Measurements from ENCODE around the gene EXOC2.

Gene EXOC2, protein sequence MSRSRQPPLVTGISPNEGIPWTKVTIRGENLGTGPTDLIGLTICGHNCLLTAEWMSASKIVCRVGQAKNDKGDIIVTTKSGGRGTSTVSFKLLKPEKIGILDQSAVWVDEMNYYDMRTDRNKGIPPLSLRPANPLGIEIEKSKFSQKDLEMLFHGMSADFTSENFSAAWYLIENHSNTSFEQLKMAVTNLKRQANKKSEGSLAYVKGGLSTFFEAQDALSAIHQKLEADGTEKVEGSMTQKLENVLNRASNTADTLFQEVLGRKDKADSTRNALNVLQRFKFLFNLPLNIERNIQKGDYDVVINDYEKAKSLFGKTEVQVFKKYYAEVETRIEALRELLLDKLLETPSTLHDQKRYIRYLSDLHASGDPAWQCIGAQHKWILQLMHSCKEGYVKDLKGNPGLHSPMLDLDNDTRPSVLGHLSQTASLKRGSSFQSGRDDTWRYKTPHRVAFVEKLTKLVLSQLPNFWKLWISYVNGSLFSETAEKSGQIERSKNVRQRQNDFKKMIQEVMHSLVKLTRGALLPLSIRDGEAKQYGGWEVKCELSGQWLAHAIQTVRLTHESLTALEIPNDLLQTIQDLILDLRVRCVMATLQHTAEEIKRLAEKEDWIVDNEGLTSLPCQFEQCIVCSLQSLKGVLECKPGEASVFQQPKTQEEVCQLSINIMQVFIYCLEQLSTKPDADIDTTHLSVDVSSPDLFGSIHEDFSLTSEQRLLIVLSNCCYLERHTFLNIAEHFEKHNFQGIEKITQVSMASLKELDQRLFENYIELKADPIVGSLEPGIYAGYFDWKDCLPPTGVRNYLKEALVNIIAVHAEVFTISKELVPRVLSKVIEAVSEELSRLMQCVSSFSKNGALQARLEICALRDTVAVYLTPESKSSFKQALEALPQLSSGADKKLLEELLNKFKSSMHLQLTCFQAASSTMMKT

DNA sequence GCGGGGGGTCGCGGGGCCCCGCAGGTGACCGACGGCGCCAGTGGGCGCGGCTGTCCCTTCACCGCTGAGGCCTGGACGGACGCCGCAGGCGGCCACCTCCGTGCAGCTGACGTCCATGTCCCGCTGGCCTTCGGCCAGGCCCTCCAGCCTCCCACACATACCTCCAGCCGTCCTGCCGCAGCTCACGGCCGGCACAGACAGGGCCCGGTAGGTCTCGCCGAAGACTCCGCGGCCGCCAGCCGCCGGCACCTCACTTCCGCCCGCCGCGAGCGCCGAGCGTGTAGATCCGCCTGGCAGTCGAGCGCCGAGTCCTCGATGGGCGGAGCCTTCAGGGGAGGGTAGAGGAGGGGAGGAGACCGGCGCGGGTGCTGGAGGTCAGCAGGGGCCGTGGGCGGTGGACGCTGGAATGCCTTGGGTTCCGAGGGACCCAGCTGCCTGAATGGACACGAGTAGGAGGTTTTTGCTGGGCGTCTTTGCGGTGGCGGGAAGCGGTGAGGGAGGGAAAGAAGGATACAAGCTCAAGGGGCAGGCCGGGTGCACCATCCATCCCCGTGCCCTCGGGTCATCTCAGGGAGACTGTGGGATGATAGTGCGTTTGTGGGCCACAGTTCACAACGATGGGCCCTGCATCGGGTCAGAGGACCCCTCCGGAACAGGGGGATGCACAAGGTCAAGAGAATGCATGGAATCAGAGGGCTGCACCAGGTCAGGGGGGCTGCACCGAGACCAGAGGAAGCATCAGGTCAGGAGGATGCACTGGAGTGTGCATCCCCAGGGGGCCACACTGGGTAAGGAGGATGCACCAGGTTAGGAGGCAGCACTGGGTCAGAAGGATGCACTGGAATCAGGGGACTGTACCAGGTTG lies at the start of gene EXOC2:
TSS of gene EXOC2 (minus strand) at position 282 of the 865 bp plus-strand sequence. CDS start 55,321 bp downstream, outside the sequence.
- peak; percentile 75 for DNase-seq

DNA sequence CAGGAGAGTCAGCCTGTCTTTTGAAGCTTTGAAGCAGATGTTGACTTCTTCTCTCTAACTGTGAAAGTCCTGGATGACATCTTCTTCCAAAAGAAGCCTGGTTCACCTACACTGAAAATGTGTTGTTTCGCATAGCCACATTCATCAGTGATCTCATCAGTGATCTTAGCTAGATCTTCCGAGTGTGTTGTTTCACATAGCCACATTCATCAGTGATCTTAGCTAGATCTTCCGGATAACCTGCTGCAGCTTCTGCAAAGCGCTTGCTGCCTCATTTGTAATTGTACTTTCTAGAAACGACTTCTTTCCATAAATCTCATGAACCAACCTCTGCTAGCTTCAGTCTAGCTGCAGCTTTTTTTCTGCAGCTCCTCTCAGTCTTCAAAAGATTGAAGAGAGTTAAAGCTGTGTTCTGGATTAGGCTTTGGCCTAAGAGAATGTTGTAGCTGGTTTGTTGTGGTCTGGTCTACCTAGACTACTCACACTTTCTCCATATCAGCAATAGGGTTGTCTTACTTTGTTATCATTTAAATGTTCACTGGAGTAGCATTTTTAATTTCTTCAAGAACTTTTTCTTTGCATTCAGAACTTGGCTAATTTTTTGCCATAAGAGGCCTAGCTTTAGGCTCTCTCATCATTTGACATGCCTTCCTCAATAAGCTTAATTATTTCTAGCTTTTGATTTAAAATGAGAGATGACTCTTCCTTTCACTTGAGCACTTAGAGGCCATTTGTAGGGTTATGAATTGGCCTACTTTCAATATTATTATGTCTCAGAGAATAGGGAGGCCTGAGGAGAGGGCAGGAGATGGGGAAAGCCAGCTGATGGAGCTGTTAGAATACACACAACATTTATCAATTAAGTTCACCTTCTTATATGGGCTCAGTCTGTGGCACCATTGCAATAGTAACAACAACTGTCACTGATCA lies 48.7 kb upstream of the EXOC2 start:
- no peak for DNase-seq

DNA sequence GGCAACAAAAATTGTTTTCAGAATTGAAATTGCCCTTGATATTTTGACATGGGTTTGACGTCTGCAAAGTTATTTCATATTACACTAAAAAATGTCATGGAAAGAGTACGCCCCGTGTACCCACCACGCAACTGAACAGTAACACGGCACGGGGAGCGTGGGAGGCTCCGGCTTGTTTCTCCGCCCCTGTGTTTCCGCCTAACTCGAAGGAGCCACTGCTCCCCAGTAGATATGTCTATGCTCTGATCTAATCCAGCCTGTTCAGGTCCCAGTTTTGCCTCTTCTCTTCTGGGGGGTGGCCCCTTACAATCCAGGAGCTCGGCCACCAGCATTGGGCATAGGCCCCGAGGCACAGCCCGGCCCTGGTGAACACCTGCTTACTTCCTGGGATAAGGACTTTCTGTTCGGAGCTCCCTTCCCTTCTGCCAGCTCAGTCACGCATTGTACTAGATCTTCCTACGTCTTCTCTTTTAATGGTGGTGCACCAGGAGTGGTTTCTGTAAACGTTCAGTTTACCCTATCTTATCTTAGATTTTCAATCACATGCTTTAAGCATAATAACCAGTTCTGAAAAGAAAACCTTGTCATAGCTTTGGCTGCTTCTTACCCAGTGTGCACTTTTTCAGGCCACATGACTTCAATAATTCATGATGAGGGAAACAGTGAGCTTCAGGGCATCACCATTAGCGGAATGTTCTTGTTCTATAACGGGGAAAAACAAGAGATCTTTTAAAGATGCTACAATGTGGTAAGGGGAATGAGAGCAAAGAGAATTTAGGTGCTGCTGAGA lies 43.9 kb upstream of the EXOC2 start:
- no peak for DNase-seq

DNA sequence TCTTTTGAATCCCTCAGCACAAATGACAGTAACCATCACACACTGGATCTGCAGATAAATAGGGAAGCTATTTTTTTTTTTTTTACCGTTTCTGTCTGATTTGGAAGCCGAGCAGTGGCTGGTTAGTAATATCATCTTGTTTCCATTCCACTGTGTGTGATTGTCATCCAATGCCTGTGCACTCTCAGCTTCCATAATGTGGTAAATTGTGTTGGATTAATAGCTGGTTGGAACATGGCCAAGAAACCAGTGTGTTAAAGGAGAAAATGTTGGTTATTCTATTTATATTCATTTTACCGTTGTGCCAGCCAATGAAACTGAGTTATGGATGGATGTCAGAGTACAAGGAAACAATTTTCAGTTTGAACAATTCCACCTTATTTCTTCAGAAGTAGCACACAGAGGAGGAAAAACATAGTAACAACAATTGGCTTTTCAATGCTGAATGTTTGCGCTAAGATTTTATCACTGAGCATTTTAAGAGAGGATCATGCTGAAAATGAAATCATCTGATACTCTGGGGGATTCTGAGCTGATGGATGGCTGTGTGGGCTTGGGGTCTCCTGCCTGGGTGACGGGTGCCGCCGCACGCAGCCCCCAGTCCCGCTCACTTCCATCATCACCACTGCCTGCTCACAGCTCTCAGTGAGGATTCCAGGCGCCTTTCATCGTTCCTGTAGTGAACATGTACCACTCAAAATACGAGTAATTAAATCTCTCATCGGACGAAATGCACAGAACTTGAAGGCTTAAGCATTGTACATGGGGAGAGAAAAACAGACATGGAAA lies 40.7 kb upstream of the EXOC2 start:
- DNase-seq, result no peak

DNA sequence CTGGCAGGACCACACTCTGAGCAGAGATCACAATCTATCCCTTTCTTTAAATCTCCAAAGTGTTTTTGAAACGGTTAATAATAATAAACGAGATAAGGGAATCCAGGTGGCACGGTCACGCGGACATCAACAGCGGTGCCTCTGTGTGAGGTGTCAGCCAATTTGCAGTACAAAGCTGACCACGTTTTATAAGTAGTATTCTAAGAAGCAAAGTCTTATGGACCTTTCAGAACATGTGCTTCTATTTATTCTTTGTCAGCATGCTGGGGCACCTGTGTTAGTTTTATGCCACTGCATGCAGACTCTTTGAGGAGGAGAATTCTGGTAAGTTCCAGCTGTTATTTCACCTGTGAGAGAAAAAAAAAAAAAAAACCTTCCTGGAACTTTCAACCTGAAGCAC lies 39.0 kb upstream of the EXOC2 start:
- no peak for DNase-seq

DNA sequence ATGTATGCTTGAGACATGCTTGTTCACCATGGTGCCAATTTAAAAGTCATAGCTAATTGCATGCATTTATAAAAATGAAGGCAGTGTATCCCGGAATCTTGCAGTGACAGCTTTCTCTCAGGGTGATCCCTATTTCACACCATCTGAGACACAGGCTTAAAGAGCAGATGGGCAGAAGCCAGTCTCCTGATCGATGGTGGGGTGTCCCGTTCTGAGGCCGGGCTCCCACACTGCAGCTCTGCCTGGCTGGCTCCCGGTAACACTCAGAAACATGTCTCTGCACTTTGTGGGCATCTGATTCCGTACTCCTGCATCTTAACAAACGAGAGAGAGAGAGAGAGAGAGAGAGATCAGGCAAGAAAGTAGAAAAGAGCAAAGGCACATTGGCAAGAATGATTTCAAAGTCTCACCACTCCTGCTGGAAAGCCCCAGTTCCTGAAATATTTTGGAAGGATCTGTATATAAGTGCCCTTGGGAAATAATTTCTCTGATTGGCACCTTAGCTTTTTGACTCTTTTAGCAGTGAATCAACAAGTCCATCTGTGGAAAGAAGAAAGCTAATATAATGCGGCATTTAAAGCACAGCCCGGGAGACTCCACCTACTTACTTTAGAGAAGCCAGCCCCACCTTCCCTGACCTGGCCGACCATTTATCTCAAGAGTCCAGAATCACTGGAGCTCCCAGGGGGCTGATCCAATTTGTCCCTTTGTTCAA lies 36.8 kb upstream of the EXOC2 start:
- DNase-seq, result no peak

DNA sequence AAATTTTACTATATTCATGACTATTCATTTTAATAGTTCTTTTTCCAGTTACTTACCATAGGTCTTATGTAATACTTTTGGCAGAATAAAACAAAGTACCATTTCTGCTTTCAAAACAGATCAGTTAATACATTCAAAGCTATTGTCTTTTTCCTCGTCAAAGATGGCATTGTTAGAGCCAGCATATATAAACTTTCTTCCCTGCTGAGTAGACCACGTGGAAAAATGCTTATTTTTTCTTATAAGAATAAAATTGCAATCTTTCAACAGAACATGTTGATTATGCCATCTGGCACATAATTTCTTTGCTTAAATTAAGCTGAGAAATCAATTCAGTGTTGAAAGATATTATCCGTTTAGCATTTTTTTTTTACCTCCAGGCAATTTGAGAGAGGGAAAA lies 34.9 kb upstream of the EXOC2 start:
- no peak for DNase-seq

DNA sequence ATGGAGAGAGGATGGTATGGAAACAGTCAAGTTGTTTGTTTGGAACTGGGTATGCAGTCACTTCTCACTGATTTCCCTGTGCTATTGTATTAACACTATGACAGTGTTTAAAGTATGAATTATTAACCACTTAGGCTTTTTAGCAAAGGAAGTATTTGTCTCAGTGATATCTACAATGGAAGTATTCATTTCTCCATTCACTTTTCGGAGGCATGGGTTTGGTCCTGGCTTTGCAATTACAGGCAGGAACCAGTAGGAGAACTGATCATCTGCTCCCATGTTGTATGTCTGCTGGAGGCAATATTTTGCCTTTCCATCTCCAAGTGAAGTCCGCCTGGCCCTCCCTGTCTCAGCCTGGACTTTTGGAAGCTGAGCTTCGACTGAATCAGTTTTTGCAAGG lies 30.6 kb upstream of the EXOC2 start:
- no peak for DNase-seq

DNA sequence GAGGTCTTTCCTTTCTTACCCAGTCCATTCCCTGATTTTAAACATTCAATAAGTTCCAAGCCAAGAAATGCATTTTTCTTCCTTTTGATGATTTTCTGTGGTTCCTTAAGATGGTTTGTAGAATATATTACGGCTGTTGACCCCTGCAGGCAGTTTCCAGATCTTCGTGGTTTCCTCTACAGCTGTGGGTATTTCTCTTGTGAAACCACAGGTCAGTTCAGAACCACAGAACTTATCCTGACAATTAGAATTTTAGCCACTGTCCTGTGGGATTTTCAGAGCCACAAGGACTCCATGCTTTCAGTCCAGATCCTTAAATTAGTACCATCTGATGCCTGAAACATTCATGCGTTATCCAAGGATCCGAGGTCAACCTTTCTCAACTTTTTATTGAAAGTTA lies 29.7 kb upstream of the EXOC2 start:
- no peak for DNase-seq

DNA sequence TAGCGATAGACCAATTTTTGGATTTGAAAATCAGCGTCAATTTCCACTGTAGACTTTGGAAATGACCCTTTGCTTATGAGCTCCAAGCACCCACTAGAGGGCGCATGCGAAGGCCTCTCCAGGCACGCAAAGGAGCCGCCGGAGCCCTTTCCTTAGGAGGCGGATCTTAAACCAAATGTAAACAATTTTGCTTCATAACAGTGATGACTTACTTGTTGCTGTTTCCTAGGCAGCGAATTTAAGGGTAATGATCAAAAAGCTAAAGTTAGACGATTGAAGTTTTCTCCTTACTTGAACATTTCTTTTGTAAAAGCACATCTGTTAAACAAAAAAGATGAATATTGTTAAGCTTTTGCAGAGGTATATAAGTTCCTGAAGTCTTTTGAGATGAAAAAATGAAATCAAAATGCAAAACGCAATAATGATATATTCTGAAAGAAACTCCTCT lies 29.2 kb upstream of the EXOC2 start:
- DNase-seq, result peak; percentile 63

DNA sequence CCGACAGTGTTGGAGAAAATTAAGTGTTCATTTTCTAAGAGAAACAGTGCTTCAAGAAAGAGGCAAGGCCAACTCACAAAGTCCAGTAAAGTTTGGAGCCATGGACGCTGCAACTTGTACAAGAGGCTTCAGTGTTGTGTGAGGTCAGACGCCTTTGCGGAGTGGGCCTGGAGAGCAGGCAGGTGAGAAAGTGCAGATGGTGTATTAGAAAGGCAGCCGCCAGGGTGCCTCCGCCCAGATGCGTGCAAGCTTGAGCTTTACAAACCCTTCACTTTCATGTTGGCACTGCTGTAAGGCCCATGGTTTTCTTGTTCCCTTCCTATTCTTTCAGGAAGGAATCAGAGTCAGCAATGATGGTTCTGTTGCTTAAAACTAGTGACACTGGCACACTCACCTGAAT lies 25.4 kb upstream of the EXOC2 start:
- DNase-seq, result no peak

DNA sequence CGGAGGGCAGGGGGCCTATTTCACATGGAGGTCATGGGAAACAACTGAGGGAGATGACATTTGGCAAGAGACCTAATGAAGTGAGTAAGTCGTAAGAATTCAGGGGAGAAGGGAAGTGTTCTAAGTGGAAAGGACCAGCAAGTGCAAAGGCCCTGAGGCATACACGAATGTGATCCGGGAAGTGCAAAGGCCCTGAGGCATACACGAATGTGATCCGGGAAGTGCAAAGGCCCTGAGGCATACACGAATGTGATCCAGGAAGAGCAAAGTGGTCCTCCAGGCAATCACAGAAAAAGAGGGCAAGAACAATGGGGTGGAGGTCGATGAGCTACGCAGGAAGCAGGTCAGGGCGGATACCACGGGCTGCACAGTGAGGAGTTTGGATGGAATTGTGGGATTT lies 24.2 kb upstream of the EXOC2 start:
- DNase-seq, result no peak

DNA sequence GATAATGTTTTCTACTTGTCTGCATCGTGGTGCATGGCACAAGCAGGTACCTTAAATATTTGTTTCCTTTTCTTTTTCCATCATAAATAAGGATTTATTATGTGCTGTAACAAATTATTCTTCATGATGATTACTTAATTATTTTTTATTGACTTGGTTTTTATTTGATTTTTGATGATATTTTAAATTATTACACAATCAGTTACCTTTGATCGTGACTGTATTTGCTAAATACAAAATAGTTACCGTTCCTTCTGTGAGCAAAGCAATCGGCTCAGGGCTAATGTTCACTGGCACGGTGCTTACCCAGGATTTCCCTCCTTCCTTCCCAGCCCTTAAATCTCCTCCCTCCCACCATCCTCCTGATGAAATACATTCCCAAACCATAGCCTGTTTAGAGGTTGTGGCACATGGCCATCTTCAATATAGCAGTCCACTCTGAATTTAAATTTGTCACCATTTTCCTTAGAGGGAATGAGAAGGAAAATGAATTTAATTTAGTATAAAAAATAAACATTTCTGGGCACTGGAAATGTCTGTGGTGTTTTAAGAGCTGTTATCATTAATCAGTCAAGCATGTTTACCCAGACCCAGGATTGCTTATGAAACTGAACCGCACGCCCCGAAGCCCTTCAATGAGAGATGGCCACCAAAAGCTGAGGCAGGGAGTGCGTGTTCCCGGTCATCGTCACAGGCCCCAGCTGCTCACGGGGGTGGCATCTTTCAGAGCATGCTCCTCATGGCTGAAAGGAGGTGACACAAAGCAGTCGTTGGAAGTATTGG lies 23.0 kb upstream of the EXOC2 start:
- DNase-seq, result no peak

DNA sequence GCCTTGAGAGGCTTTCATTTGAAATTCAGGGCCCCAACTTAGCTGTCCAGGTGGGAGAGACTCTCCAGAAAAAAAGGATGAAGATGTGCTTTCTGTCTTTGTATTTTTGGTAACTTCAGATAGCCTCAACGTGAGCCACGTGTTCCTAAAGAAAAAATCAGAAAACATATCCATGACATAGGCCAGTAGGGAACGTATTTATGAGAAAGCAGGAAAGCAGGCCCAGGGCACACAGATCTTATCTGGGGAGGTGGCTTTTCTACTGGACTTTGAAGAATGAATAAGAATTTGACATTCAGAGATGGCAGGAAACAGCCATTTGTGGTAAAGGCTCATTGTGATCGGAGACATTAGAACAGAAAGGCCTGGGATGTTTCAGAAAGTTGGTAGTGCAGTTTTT lies 21.2 kb upstream of the EXOC2 start:
- no peak for DNase-seq

DNA sequence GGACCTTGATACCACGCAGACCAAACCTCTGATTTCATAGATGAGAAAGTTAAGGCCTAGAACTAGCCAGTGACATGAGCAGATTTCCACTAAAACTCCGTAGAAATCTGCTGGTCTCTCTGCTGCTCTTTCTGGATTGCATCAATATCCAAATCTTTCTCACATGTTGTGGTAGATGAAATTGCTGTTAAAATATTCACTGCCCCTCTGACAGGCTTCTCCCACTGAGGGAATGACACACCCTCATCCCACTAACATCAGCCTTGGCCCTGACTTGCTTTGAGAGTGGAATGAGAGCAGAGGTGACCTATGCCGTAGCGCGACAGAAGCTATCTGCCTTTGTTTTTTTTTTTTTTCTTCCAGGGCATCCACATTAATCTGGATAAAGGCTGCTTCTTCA lies 20.4 kb upstream of the EXOC2 start:
- no peak for DNase-seq

DNA sequence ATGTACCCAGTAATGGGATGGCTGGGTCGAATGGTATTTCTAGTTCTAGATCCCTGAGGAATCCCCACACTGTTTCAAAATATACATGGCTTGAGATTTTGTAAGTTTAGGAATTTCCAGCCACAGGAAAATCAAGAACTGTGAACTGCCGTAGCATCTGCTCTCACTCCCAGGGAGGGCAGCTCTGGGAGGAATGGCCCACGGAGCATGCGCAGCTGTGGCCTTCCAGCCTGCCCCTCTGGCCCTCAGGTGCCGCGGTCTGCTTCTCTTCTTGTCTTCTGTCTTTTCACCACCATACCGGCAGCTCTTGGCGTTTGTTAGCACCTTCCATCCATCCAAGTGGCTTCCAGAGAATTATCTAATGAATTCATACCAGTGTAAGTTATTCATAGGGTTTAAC lies 19.9 kb upstream of the EXOC2 start:
- no peak for DNase-seq

DNA sequence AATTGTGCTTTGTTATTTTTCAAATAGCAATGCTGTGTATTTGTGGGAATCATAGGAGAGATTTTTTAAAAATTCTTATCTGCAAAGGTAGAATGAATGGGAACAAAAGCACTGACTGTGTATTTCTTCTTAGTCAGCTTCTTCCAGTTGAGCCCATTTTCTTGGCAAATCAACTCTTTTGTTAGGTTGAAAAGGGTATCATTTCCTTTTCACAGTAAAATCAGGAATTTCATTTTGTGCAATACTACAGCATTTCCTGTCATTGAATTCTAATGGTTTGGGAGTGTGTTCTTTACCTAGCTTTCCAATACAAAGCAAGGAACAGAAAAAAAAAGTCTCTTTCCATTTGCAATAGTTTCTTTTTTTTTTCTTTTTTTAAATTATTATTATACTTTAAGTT lies 19.0 kb upstream of the EXOC2 start:
- no peak for DNase-seq
